Hematopoietic multipotent progenitor cell treated with erythropoietin and hydrocortisone succinate and interleukin-3 and kit ligand, for 6 days (in vitro differentiated cells): ENCODE results near the gene CYGB.

ENCODE experiments used
- DNase-seq: peaks from one replicate; pipeline ENCODE4 v3.0.0-alpha.2; 2015

The CYGB gene

DNA sequence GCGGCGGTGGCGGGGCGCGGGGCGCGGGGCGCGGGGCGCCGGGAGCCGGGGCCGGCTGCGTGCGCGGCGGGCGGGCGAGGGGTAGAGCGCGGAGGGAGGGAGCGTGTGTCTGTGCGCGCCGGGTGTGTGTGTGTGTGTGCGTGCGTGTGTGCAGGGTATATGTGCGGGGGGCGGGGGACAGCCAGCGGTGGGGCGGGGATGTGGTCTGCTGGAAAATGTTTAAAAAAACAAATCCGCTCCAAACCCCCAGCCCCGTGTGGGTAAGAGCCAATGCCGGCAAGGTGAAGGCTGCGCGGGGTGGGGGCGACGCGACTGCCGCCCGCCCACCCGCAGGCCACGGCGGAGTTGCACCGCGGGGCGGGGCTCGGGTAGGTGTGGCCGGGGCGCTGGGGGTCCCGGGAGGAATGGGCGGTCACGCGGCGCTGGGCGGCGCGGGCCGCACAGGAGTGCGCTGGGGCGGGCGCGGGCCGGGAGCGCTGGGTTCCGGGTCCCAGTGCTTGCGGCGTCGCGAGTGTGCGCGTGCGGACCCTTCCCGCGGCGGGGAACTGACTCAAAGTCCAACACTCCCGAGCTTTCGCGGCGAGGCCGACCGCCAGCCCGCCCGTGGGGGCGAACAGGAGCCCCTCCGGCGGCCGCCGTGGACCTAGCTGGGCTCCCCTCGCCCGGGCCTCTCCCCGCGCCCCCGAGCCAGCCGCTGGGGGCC is at the start of gene CYGB:
CYGB (minus strand) TSS at position 132 of the 703 bp plus-strand sequence. CDS start 167 bp downstream, outside the sequence.
- DNase-seq, result no peak

DNA sequence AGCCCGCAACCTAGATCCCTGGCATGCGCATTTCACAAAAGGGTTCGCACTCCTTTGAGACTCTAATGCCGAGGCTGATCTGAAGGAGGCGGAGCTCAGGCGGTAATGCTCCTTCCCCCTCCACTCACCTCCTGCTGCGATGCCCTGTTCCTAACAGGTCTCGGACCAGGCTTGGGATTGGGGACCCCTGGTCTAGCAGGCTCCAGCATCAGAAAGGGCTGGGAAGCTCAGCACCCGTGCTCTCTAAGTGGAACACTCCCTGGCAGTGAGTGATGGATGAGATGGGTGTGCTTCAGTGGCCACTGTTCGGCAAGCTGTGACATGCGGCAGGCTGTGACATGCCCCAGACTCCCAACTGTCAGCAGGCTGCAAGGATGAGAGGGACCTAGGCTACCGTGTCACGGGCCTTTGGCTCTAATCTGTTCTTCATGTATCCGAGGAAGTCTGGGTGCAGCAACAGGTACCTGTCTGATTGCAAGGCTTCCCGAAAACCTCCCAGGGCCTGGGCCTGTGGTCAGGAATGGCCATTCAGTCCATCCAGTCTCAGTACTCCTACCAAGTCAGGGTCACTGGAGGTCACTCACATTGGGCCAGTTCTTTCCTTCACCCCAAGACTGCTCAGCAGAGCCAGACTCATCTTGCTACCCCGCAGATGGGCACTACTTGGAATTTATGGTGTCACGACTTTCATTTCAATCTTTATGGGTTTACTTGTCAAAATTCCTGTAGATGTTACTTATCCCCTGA is 49.4 kb upstream of the CYGB start:
- peak; percentile 22 for DNase-seq

GRCh38 chr17:76585649-76586593 is 48.4 kb upstream of the CYGB start, which contains the start of gene ST6GALNAC2:
Gene ST6GALNAC2, minus strand, starts transcription at chr17:76585860. Its CDS starts 52 bp downstream, at chr17:76585808.
- DNase-seq, result peak; percentile 74

- DNase-seq, result peak; percentile 37
Observed at GRCh38 chr17:76585033-76585648, 47.6 kb upstream of the CYGB start.

DNA sequence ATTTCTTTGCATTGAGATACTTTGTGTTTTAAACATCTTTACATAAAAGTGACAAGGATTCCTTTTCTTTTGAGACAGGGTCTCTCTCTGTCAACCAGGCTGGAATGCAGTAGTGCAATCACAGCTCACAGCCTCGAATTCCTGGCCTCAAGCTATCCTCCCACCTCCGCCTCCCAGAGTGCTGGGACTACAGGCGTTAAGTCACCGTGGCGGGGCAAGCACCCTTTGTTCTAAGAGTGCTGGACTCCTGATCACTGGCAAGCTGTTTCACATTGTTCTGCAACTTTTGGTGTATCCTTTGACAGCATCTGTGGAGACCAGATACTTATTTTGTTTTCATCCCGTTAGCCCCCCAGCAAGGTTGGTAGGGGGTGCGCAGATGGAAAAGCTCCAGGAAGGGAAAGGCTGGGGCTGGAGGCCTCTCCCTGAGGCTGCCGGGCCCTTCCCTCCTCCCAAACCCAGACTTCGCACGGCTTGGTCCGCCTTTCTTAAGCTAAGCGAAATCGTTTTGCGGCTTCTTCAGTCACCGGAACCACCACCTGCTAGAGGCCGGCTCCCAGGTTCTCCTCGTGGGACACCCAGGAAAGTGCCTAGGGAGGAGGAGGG is 47.0 kb upstream of the CYGB start:
- DNase-seq, result peak; percentile 31

- peak; percentile 0 for DNase-seq
Observed at GRCh38 chr17:76582660-76583059, 45.2 kb upstream of the CYGB start.

DNA sequence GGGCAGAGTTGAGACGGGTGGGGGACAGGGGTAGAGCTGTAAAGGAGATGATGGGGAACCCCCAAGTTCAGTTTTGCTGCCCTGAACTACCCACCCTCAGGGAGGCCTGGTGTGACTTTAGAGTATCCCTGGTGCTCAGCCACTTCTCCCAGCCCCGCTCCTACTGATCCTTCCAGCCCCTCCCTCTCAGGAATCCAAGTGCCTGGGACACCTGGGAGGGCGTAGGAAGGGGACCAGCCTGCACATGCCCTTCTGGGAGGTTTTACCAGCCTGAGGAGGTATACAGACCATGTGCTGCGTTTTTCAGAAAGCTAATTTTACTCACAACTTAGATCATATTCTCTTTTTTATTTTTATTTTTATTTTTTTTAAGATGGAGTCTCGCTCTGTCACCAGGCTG is 44.0 kb upstream of the CYGB start:
- DNase-seq, result no peak

- peak; percentile 27 for DNase-seq
Observed at GRCh38 chr17:76579281-76579680, 41.8 kb upstream of the CYGB start.

- no peak for DNase-seq
Observed at GRCh38 chr17:76578376-76578775, 40.9 kb upstream of the CYGB start.

- DNase-seq, result no peak
Observed at GRCh38 chr17:76577876-76578275, 40.4 kb upstream of the CYGB start.

DNA sequence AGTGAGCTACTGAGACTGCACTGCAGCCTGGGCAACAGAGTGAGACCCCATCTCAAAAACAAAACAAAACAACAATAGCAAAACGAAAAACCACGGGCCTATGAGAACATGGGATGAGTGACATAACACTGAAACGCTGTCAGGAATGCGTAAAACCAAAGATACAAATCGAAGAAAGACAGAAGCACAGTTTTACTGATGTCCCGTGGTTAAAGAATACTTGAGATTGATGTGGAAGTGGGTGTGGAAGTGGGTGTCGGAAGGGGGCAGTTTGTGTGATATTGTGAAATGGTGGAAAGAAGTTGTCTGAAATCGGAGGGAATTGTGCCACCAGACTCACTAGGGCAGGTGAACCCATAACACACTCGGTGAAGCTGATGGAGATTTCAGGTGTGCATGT is 38.7 kb upstream of the CYGB start:
- DNase-seq, result no peak

- DNase-seq, result peak; percentile 0
Observed at GRCh38 chr17:76575570-76575969, 38.1 kb upstream of the CYGB start.

GRCh38 chr17:76574166-76574565 is 36.7 kb upstream of the CYGB start:
- DNase-seq, result no peak

GRCh38 chr17:76573096-76573495 is 35.6 kb upstream of the CYGB start:
- no peak for DNase-seq

GRCh38 chr17:76572201-76572910 is 34.8 kb upstream of the CYGB start:
- no peak for DNase-seq

GRCh38 chr17:76570877-76571471 is 33.5 kb upstream of the CYGB start:
- DNase-seq, result peak; percentile 32

GRCh38 chr17:76570457-76570856 is 32.9 kb upstream of the CYGB start:
- DNase-seq, result no peak

DNA sequence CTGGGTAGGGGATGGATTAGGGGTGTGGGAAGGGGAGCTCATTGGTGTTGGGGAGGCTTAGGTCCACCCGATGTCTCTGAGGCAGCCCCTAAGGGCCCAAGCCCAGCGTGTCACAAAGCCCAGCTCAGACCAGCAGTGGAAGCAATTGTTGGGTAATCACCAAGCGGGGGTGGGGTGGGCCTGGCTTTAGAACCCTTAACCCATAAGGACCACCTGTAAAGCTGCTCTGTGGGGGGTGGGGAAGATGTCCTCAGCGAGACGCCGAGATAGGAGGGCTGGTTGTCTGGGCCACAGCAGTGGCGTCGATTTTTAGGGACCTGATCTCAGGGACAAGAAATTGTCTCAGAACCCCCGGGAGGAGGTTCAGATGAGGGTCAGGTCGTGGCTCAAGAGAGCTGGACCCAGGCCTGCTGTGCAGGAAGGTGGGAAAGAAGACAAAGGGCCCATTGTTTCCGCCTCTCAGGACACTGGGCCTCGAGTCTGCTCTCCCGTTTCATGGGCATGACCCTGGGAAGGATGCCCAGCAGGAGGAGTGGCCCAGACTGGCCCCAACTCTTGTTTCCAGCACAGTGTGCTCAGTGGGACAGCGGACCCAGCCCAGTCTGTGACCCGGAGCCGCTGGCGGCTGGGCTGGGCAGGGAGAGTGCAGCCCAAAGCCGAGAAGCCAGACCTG is 32.2 kb upstream of the CYGB start:
- no peak for DNase-seq

DNA sequence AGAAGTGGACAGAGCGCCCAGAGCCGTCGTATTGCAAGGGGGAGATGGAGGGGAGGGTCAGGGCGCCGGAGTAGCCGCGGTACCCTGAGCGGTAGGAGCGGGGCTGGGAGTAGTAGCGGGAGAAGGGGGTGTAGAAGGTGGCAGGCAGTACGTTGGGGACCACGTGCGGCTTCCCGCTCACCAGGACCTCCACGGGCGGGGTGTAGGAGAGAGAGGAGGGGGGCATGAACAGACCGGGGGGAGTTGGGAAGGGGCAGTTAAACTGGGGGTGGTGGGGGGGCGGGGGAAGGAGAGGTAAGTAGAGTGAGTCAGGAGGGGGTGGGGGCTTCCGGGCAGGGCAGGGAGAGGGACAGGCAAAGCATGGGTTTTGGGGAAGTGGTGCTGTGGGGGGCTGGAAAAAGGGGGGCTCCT is 31.3 kb upstream of the CYGB start:
- no peak for DNase-seq

DNA sequence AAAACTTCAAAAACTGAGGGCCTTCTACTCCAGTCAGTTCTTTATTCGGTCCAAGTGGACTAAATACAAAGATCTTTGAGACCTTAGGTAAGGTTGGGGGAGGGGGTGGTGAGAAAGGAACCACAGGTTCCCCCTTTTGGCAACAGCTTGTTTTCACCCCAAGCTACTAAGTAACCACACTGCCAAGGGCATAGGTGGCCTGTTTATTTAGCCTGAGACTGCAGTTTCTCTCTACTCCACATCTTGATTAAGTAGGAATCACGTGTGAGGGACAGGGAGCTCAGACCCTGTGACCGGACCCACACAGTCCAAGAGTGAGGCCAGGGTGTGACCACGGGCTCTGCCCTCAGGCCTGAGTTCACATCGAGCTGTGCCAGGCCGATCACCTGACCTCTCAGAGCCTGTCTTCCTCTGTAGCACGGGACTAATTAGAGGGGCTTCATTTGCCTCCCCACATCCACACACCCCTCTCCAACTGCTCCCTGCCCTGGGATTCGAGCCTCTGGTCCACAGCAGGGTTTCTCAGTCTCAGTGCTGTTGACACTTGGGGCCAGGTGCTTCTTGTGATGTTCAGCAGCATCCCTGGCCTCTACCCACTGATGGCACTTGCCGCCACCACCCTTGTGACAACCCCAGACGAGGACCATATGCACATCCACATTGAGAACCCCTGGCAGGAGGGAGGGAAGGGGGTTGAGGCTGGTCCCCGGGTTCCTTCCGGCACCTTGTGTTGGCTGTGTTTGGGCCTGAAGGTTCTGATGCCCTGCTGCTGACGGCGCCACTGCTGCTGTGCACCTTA is 30.3 kb upstream of the CYGB start:
- DNase-seq, result peak; percentile 77
